ENCODE results near the gene CSNK1G3. TPM values are rescaled to one million over a fixed set of nuclear protein-coding genes. Genes with fewer than 3 reads are reported as not detected.

CSNK1G3 gene
- total RNA-seq, 1 experiment from 2014 or later = 51.1 TPM

DNA sequence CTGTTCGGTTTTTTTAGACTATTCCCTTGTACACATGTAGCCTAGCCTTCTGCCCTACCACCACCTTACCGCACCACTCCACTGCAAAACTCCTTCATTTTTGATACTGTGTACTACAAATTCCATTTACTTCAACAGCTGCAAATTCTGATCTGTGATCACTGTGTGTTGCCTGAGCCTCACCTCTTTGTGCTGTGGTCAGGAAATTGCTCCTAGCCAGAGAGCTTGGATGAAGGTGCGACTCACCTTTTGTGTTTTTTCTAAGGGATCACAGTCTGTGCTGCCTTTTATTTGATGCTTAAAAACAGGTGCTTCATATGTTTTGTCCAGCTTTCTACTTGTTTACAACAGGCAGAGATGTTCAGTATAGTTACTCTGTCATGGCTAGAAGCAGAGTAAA lies 31.5 kb downstream of the CSNK1G3 start:
- no peak for TF ChIP-seq ZNF274 (IDR thresholded peaks at IDR 0.05; ENCODE audit: low read depth, low read length)
- no peak for TF ChIP-seq YY1 (IDR thresholded peaks at IDR 0.05; ENCODE audit: extremely low read depth, insufficient replicate concordance, low read depth, low read length)
- TF ChIP-seq CEBPB (IDR thresholded peaks at IDR 0.05; ENCODE audit: low read depth) = no peak
- TF ChIP-seq SRF (IDR thresholded peaks at IDR 0.05; ENCODE audit: low read depth) = no peak
- TF ChIP-seq CBX3 (IDR thresholded peaks at IDR 0.05; ENCODE audit: low read depth) = no peak
- TF ChIP-seq SIN3A (IDR thresholded peaks at IDR 0.05; ENCODE audit: low read depth) = no peak
- TF ChIP-seq TCF7L2 (IDR thresholded peaks at IDR 0.05; ENCODE audit: borderline replicate concordance, extremely low read depth, insufficient read depth, insufficient read length) = no peak
- TF ChIP-seq, protein P1, sequence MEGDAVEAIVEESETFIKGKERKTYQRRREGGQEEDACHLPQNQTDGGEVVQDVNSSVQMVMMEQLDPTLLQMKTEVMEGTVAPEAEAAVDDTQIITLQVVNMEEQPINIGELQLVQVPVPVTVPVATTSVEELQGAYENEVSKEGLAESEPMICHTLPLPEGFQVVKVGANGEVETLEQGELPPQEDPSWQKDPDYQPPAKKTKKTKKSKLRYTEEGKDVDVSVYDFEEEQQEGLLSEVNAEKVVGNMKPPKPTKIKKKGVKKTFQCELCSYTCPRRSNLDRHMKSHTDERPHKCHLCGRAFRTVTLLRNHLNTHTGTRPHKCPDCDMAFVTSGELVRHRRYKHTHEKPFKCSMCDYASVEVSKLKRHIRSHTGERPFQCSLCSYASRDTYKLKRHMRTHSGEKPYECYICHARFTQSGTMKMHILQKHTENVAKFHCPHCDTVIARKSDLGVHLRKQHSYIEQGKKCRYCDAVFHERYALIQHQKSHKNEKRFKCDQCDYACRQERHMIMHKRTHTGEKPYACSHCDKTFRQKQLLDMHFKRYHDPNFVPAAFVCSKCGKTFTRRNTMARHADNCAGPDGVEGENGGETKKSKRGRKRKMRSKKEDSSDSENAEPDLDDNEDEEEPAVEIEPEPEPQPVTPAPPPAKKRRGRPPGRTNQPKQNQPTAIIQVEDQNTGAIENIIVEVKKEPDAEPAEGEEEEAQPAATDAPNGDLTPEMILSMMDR (IDR thresholded peaks at IDR 0.05 in 2 of 3, conservative IDR thresholded peaks at IDR 0.05 in 1 of 3; ENCODE audit: borderline replicate concordance in 1 of 3, insufficient read depth in 1 of 3, low read depth in 2 of 3, low read length in 2 of 3) = no peak
- TF ChIP-seq, protein P2, sequence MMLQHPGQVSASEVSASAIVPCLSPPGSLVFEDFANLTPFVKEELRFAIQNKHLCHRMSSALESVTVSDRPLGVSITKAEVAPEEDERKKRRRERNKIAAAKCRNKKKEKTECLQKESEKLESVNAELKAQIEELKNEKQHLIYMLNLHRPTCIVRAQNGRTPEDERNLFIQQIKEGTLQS (IDR thresholded peaks at IDR 0.05) = no peak
- Histone ChIP-seq H3K4me2 (ENCODE audit: low read length) (no peak overlapping the region), H2AFZ (ENCODE audit: low read depth, low read length, poor library complexity, severe bottlenecking) (no peak overlapping the region), H3K9ac (ENCODE audit: low read length) (no peak overlapping the region), H4K20me1 (ENCODE audit: insufficient read depth) (peaks cover 10% of the 10 kb centered on the region; the same call in 1 of the 2 replicates), H3K4me1 (ENCODE audit: control insufficient read depth in 1 of 2, insufficient read depth in 2 of 2, low read length in 2 of 2) (no peaks in the 10 kb centered on the region), H3K27me3 (ENCODE audit: insufficient read depth, low read length) (no peaks in the 10 kb centered on the region), H3K79me2 (ENCODE audit: insufficient read depth, low read length) (peaks cover 90% of the 10 kb centered on the region), H3K4me3 (replicated peaks in 1 of 2; ENCODE audit: low read depth in 1 of 2, low read length in 2 of 2) (no peak overlapping the region), H3K9me2 (ENCODE audit: insufficient read depth) (no peaks in the 10 kb centered on the region), H3K27ac (ENCODE audit: low read depth, low read length) (no peak overlapping the region), H3K36me3 (ENCODE audit: control insufficient read depth in 1 of 2, insufficient read depth in 2 of 2, low read length in 2 of 2) (no peaks in the 10 kb centered on the region), H3K9me3 (ENCODE audit: control insufficient read depth in 1 of 2, insufficient read depth in 1 of 2, low read depth in 1 of 2, low read length in 2 of 2) (no peaks in the 10 kb centered on the region)
- ChIA-PET CTCF (interaction anchor here (1.6 kb wide), 1 partner anchor 120 kb away, joined by 4 read pairs; the partner anchor contains the start of gene CEP120), RAD21 (ENCODE audit: low non-redundant PET in 1 of 2, low total read pairs in 2 of 2, uncharacterized antibody in 2 of 2, unreplicated experiment in 2 of 2) (no interaction called here), POLR2A (interaction anchor here (1.0 kb wide), 1 partner anchor 120 kb away, joined by 3 read pairs; no protein-coding TSS in a partner anchor)
- intact Hi-C loops (cut with micrococcal nuclease) = no loop called here
- DNase-seq (ENCODE audit: low read depth, low spot score) = no peak
- BruUV-seq (replicated peaks) = no TSS peak
- no peak for ATAC-seq

All from HCT116 (cell line).